ENCODE results near the gene DEFB121. TPM values are rescaled to one million over a fixed set of nuclear protein-coding genes. Genes with fewer than 3 reads are reported as not detected.

The DEFB121 gene
- total and polyA plus RNA-seq, 2 experiments from 2014 or later: not detected

- Histone ChIP-seq H3K36me3 (ENCODE audit: low read depth) (no peaks in the 10 kb centered on the region), H4K20me1 (ENCODE audit: insufficient read depth) (no peaks in the 10 kb centered on the region), H2AFZ (no peak overlapping the region), H3K27me3 (replicated peaks; ENCODE audit: insufficient read depth) (no peaks in the 10 kb centered on the region), H3K9me2 (ENCODE audit: insufficient read depth) (no peaks in the 10 kb centered on the region), H3K4me2 (ENCODE audit: unreplicated experiment) (no peak overlapping the region), H3F3A (ENCODE audit: insufficient read depth) (no peaks in the 10 kb centered on the region), H3K4me1 (ENCODE audit: insufficient read depth) (no peaks in the 10 kb centered on the region), H3K4me3 (no peak overlapping the region), H3K79me2 (ENCODE audit: insufficient read depth) (no peaks in the 10 kb centered on the region), H3K9me3 (ENCODE audit: low read depth) (no peaks in the 10 kb centered on the region), H3K27ac (no peak overlapping the region), H3K9ac (no peak overlapping the region)
- in situ Hi-C loops (cut with MboI): no loop called here
- DNase-seq: no peak
- 0 to 7% methylated on average over 1 of the region's 1 CpG for WGBS, 2 experiments (ENCODE audit: low coverage in 1 of 2, low lambda C conversion rate in 2 of 2, missing lambda C conversion rate in 2 of 2)
- no peak for TF ChIP-seq EZH2phosphoT487 (IDR thresholded peaks at IDR 0.05; ENCODE audit: insufficient read depth, low read depth)
- no peak for TF ChIP-seq EZH2 (IDR thresholded peaks at IDR 0.05; ENCODE audit: insufficient read depth, poor library complexity, severe bottlenecking)
These were observed 2.1 kb downstream of the DEFB121 start for GRCh38 chr20:31403886-31404285.

DNA sequence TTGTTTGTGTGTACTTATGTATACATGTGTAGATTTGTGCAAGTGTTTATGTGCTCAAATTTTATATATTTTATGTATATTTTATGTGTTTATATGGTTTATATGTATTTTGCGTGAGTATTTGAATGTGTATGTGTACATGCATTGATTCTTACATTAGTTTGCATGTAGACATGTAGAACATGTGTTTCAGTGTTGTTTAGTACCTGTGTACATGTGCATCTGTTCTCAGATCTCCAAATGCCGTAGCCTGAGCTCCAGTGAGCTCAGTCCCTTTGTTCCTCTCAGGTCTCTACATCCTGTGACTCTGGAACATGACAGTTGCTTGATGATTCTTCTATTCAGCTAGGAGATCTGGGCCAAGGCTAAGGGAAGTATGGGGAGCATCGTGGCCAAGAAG is 11.1 kb downstream of the DEFB121 start:
- Histone ChIP-seq H3K36me3 (ENCODE audit: low read depth) (no peaks in the 10 kb centered on the region), H3F3A (ENCODE audit: insufficient read depth) (no peaks in the 10 kb centered on the region), H3K9me3 (ENCODE audit: low read depth) (no peaks in the 10 kb centered on the region), H3K9ac (no peak overlapping the region), H2AFZ (no peak overlapping the region), H3K4me1 (ENCODE audit: insufficient read depth) (no peaks in the 10 kb centered on the region), H3K27ac (no peak overlapping the region), H3K4me2 (ENCODE audit: unreplicated experiment) (no peak overlapping the region), H3K79me2 (ENCODE audit: insufficient read depth) (no peaks in the 10 kb centered on the region), H4K20me1 (ENCODE audit: insufficient read depth) (no peaks in the 10 kb centered on the region), H3K27me3 (replicated peaks; ENCODE audit: insufficient read depth) (no peaks in the 10 kb centered on the region), H3K9me2 (ENCODE audit: insufficient read depth) (no peaks in the 10 kb centered on the region), H3K4me3 (no peak overlapping the region)
- DNase-seq: no peak
- no peak for TF ChIP-seq EZH2phosphoT487 (IDR thresholded peaks at IDR 0.05; ENCODE audit: insufficient read depth, low read depth)
- in situ Hi-C loops (cut with MboI): no loop called here
- 4 to 6% methylated on average over 3 of the region's 3 CpGs for WGBS, 2 experiments (ENCODE audit: low coverage in 1 of 2, low lambda C conversion rate in 2 of 2, missing lambda C conversion rate in 2 of 2)

GRCh38 chr20:31392836-31393235 is 13.2 kb downstream of the DEFB121 start:
- no peak for DNase-seq
- Histone ChIP-seq H3K36me3 (ENCODE audit: low read depth) (no peaks in the 10 kb centered on the region), H3K9me2 (ENCODE audit: insufficient read depth) (no peaks in the 10 kb centered on the region), H3F3A (ENCODE audit: insufficient read depth) (no peaks in the 10 kb centered on the region), H3K27me3 (replicated peaks; ENCODE audit: insufficient read depth) (no peaks in the 10 kb centered on the region), H3K4me3 (no peak overlapping the region), H3K27ac (no peak overlapping the region), H2AFZ (no peak overlapping the region), H3K4me2 (ENCODE audit: unreplicated experiment) (no peak overlapping the region), H3K79me2 (ENCODE audit: insufficient read depth) (no peaks in the 10 kb centered on the region), H4K20me1 (ENCODE audit: insufficient read depth) (no peaks in the 10 kb centered on the region), H3K9ac (no peak overlapping the region), H3K4me1 (ENCODE audit: insufficient read depth) (no peaks in the 10 kb centered on the region), H3K9me3 (ENCODE audit: low read depth) (no peaks in the 10 kb centered on the region)
- 2 to 6% methylated on average over 2 of the region's 2 CpGs for WGBS, 2 experiments (ENCODE audit: low coverage in 1 of 2, low lambda C conversion rate in 2 of 2, missing lambda C conversion rate in 2 of 2)
- in situ Hi-C loops (cut with MboI): no loop called here
- TF ChIP-seq EZH2 (IDR thresholded peaks at IDR 0.05; ENCODE audit: insufficient read depth, poor library complexity, severe bottlenecking) (no peak), EZH2phosphoT487 (IDR thresholded peaks at IDR 0.05; ENCODE audit: insufficient read depth, low read depth) (no peak)

DNA sequence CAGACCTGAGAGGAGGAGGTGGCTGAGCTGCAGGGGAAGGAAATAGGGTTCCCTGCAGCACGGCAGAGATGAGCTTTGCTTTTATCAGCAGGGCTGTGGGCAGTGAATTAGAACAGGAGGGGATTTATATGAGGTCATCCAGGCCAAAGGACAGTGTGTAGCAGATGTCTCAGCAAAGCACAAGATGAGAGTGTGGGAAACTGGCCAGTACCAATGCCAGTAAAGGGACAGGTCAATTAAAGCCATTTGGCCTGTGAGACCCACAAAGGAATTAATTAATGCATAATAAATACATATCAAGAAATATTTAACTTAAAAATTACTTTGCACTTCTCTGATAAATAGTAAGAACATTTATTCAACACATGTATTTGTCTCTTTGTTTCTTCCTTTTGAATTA is 15.5 kb downstream of the DEFB121 start, which contains the start of gene DEFB119:
DEFB119 (minus strand) TSS at position 101 of the 400 bp plus-strand sequence. CDS start 107 bp downstream, outside the sequence.
- in situ Hi-C loops (cut with MboI): no loop called here
- Histone ChIP-seq H3K79me2 (ENCODE audit: insufficient read depth) (no peaks in the 10 kb centered on the region), H3F3A (ENCODE audit: insufficient read depth) (no peaks in the 10 kb centered on the region), H3K36me3 (ENCODE audit: low read depth) (no peaks in the 10 kb centered on the region), H3K9me3 (ENCODE audit: low read depth) (no peaks in the 10 kb centered on the region), H3K4me1 (ENCODE audit: insufficient read depth) (no peaks in the 10 kb centered on the region), H3K4me3 (no peak within 1 kb of the TSS), H4K20me1 (ENCODE audit: insufficient read depth) (no peaks in the 10 kb centered on the region), H3K4me2 (ENCODE audit: unreplicated experiment) (no peak within 1 kb of the TSS), H3K27me3 (replicated peaks; ENCODE audit: insufficient read depth) (no peaks in the 10 kb centered on the region), H3K9ac (no peak within 1 kb of the TSS), H3K27ac (no peak within 1 kb of the TSS), H2AFZ (no peak within 1 kb of the TSS), H3K9me2 (ENCODE audit: insufficient read depth) (no peaks in the 10 kb centered on the region)
- no peak for DNase-seq
- TF ChIP-seq EZH2phosphoT487 (IDR thresholded peaks at IDR 0.05; ENCODE audit: insufficient read depth, low read depth) (no peak), EZH2 (IDR thresholded peaks at IDR 0.05; ENCODE audit: insufficient read depth, poor library complexity, severe bottlenecking) (no peak)
- WGBS, 2 experiments (ENCODE audit: low coverage in 1 of 2, low lambda C conversion rate in 2 of 2, missing lambda C conversion rate in 2 of 2): 0% methylated on average over 1 of the region's 1 CpG

DNA sequence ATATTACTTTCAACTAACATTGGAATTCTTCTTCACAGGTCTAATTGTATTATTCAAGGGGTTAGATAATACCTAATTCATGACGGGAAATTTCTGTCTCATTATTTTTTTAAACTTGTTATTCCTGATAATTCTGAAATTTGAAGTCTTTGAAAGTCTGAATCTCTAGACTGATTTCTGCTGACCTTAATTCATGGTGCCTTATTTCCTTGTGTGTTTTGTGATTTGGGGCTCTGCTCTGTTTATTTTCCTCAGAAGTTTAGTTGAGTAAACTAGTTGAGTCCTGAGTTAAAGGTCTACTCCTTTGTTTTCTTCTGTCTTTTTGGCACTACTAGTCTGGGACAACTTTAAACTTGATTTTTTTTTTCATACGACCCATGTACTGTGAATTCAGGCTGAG is 31.7 kb downstream of the DEFB121 start:
- DNase-seq: no peak
- H3K4me1 ChIP-seq (ENCODE audit: insufficient read depth): no peaks in the 10 kb centered on the region
- TF ChIP-seq EZH2phosphoT487 (IDR thresholded peaks at IDR 0.05; ENCODE audit: insufficient read depth, low read depth) (no peak), EZH2 (IDR thresholded peaks at IDR 0.05; ENCODE audit: insufficient read depth, poor library complexity, severe bottlenecking) (no peak)
- no peak overlapping the region for H3K4me3 ChIP-seq
- no peak overlapping the region for H3K9ac ChIP-seq
- no peaks in the 10 kb centered on the region for H3K79me2 ChIP-seq (ENCODE audit: insufficient read depth)
- no peak overlapping the region for H2AFZ ChIP-seq
- no peak overlapping the region for H3K4me2 ChIP-seq (ENCODE audit: unreplicated experiment)
- no peak overlapping the region for H3K27ac ChIP-seq
- H3F3A ChIP-seq (ENCODE audit: insufficient read depth): no peaks in the 10 kb centered on the region
- no peaks in the 10 kb centered on the region for H4K20me1 ChIP-seq (ENCODE audit: insufficient read depth)
- no peaks in the 10 kb centered on the region for H3K9me2 ChIP-seq (ENCODE audit: insufficient read depth)
- in situ Hi-C loops (cut with MboI): no loop called here
- 15 to 20% methylated on average over 2 of the region's 2 CpGs for WGBS, 2 experiments (ENCODE audit: low coverage in 1 of 2, low lambda C conversion rate in 2 of 2, missing lambda C conversion rate in 2 of 2)
- H3K36me3 ChIP-seq (ENCODE audit: low read depth): no peaks in the 10 kb centered on the region
- no peaks in the 10 kb centered on the region for H3K9me3 ChIP-seq (ENCODE audit: low read depth)
- no peaks in the 10 kb centered on the region for H3K27me3 ChIP-seq (replicated peaks; ENCODE audit: insufficient read depth)

Data from GM23248 (cell line).